ENCODE data around the gene WFS1.

WFS1 gene

DNA sequence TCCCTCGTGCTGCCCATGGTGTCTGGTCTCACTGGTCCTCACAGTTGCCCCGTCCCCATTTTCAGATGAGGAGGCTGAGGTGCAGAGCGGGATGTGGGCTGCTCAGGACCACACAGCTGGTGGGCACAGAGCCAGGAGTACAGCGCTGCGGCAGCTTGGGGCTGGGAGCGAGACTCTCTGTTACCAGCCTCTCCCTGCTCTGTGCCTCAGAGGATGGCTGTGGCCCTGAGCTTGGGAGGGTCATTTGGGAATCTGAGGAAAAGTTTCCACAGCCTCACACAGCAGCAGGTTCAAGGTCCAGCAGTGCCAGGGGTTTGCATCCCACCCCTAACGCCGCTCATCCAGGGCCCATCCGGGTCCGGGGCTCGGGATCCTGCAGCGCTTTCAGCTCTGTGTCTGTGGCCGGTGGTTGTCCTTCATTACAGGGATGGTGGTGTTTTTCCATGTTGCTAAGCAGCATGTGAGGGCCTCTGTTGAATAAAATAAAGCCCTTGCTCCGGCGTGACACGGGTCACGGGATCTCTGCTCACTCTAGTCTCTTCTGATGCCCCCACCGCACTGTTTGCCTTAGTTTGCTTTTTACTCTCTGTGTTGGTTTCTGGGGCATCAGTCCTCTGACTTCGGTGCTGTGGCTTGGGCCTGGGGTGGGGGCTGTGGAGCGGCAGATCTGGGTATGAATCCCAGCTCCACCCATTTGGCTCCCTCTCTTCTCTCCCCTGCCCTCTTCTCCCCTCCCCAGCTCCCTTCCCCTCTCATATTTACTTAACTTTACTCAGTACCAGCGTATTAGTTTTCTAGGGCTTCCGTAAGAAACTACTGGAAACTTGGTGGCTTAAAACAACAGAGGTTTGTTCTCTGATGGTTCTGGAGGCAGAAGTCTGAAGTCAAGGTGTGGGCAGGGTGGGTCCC is 6.5 kb downstream of the WFS1 start:
- Histone ChIP-seq H3K9me3 (ENCODE audit: severe bottlenecking) (no peaks in the 10 kb centered on the region), H3K4me3 (ENCODE audit: severe bottlenecking) (no peak overlapping the region), H3K27me3 (ENCODE audit: insufficient read depth, poor library complexity, severe bottlenecking) (no peaks in the 10 kb centered on the region), H3K4me1 (ENCODE audit: insufficient read depth, poor library complexity, severe bottlenecking) (peaks cover 11% of the 10 kb centered on the region), H3K36me3 (ENCODE audit: low read depth) (no peaks in the 10 kb centered on the region), H3K27ac (ENCODE audit: poor library complexity, severe bottlenecking) (no peak overlapping the region)
- TF ChIP-seq, protein P1, sequence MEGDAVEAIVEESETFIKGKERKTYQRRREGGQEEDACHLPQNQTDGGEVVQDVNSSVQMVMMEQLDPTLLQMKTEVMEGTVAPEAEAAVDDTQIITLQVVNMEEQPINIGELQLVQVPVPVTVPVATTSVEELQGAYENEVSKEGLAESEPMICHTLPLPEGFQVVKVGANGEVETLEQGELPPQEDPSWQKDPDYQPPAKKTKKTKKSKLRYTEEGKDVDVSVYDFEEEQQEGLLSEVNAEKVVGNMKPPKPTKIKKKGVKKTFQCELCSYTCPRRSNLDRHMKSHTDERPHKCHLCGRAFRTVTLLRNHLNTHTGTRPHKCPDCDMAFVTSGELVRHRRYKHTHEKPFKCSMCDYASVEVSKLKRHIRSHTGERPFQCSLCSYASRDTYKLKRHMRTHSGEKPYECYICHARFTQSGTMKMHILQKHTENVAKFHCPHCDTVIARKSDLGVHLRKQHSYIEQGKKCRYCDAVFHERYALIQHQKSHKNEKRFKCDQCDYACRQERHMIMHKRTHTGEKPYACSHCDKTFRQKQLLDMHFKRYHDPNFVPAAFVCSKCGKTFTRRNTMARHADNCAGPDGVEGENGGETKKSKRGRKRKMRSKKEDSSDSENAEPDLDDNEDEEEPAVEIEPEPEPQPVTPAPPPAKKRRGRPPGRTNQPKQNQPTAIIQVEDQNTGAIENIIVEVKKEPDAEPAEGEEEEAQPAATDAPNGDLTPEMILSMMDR (IDR thresholded peaks at IDR 0.05; ENCODE audit: poor library complexity, severe bottlenecking) = no peak
- ATAC-seq (ENCODE audit: low read depth) (no peak), DNase-seq (ENCODE audit: low spot score) (no peak)

DNA sequence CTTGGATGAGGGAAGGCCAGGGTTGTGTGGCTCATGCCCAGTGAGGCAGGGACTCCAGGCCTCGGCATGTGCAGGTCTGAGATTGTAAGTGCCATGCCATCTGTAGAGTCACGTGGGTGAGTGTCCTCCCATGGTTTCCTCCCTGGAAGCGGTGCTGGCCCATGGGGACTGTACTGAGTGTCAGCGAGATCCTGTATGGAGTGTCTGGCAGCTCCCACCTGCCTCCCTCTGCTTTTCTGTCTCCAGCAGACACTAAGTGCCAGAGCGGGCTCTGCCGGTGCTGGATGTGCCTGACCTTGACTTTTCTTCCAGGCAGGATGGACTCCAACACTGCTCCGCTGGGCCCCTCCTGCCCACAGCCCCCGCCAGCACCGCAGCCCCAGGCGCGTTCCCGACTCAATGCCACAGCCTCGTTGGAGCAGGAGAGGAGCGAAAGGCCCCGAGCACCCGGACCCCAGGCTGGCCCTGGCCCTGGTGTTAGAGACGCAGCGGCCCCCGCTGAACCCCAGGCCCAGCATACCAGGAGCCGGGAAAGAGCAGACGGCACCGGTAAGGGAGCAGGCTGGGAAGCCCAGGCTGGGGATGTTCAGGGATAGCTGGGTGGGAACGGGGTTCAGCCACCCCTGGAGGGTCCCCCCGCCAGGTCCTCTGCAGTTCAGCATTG is 7.6 kb downstream of the WFS1 start:
- peaks cover 11% of the 10 kb centered on the region for H3K4me1 ChIP-seq (ENCODE audit: insufficient read depth, poor library complexity, severe bottlenecking)
- no peaks in the 10 kb centered on the region for H3K9me3 ChIP-seq (ENCODE audit: severe bottlenecking)
- no peaks in the 10 kb centered on the region for H3K27me3 ChIP-seq (ENCODE audit: insufficient read depth, poor library complexity, severe bottlenecking)
- H3K36me3 ChIP-seq (ENCODE audit: low read depth) = no peaks in the 10 kb centered on the region
- H3K27ac ChIP-seq (ENCODE audit: poor library complexity, severe bottlenecking) = no peak overlapping the region
- ATAC-seq (ENCODE audit: low read depth) (no peak), DNase-seq (ENCODE audit: low spot score) (no peak)
- no peak overlapping the region for H3K4me3 ChIP-seq (ENCODE audit: severe bottlenecking)
- TF ChIP-seq, protein P1 (IDR thresholded peaks at IDR 0.05; ENCODE audit: poor library complexity, severe bottlenecking) = no peak

DNA sequence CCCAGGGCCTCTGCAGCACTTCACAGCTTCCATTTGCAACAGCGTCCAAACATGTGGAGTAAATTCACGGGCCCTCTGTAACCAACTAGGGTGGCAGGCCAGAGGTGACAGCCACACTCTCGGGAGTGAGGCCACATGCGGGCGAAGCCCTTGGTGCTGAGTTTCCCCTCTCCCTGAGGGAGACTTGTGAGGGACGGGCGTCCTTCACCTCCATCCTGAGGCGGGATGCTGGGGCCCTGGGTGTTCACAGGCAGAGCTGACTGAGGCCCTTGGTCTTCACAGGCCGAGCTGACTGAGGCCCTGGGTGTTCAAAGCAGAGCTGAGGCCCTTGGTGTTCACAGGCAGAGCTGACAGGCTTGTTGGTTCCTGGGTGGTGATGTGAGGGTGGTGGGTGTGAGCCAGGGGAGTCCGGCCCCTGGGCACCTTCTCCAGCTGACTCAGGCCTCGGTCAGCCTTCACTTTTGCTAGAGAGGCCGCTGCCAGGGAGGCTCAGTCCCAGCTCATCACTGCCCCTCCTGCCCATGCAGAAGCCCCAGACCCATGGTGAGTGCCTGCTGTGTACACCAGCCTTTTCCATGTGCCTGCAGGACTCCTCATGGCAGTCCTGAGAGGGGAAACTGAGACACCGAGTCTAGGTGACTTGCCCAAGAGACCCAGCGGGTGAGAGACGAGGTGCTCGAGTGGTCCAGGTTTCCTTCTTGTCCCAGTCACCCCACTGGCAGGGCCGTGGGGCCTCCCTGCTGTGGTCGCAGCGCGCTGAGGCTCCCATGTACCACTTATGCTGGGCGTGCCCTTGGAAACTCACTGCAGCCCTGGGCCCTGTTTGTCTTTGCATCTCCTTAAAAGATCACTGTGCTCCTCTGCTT is 8.5 kb downstream of the WFS1 start:
- H3K27ac ChIP-seq (ENCODE audit: poor library complexity, severe bottlenecking) = no peak overlapping the region
- H3K27me3 ChIP-seq (ENCODE audit: insufficient read depth, poor library complexity, severe bottlenecking) = no peaks in the 10 kb centered on the region
- ATAC-seq (ENCODE audit: low read depth) (no peak), DNase-seq (ENCODE audit: low spot score) (no peak)
- no peaks in the 10 kb centered on the region for H3K36me3 ChIP-seq (ENCODE audit: low read depth)
- H3K4me1 ChIP-seq (ENCODE audit: insufficient read depth, poor library complexity, severe bottlenecking) = peaks cover 5% of the 10 kb centered on the region
- TF ChIP-seq, protein P1 (IDR thresholded peaks at IDR 0.05; ENCODE audit: poor library complexity, severe bottlenecking) = no peak
- H3K9me3 ChIP-seq (ENCODE audit: severe bottlenecking) = no peaks in the 10 kb centered on the region
- no peak overlapping the region for H3K4me3 ChIP-seq (ENCODE audit: severe bottlenecking)

DNA sequence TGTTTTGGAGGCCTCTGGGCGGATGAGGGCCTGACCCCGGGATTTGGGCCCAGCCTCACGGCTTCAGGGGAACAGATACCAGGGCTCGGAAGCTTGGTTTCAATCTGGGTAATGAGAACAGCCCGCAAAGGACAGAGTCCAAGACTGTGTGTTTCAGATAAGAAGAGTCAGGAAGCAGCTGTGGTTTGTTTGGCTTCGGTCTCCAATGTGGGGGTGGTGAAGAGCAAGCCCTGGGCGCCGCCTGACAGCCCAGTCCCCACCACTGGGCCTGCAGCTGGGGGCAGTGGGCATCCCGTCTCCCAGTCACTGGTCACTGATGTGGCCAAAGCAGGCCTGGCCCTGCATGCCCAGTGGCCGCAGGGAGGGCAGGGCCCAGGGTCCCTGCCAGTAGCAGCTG is 9.1 kb downstream of the WFS1 start:
- TF ChIP-seq, protein P1 (IDR thresholded peaks at IDR 0.05; ENCODE audit: poor library complexity, severe bottlenecking) = no peak
- Histone ChIP-seq H3K36me3 (ENCODE audit: low read depth) (no peaks in the 10 kb centered on the region), H3K27ac (ENCODE audit: poor library complexity, severe bottlenecking) (no peak overlapping the region), H3K4me3 (ENCODE audit: severe bottlenecking) (no peak overlapping the region), H3K9me3 (ENCODE audit: severe bottlenecking) (no peaks in the 10 kb centered on the region), H3K4me1 (ENCODE audit: insufficient read depth, poor library complexity, severe bottlenecking) (no peaks in the 10 kb centered on the region), H3K27me3 (ENCODE audit: insufficient read depth, poor library complexity, severe bottlenecking) (no peaks in the 10 kb centered on the region)
- no peak for DNase-seq (ENCODE audit: low spot score)
- ATAC-seq (ENCODE audit: low read depth) = no peak

Measured in RWPE2 (cell line).